Karpas-422 (cell line): ENCODE measurements around the gene HIP1. TPM values are rescaled to one million over a fixed set of nuclear protein-coding genes. Genes with fewer than 3 reads are reported as not detected.
"Not testable (repeated sequence)": the region's sequence is repeated elsewhere in the genome, so short reads cannot be mapped to it uniquely, and the experiment has no call there.

Experiments
- DNase-seq: peaks from one replicate; pipeline ENCODE4 v3.0.0-alpha.2; 2015
- H2AFZ ChIP-seq: fragments of 200-600 bp; sonication (generic); 2 replicates; pipeline ENCODE4 v1.6.1; 2014; ENCODE audit warnings: antibody characterized with exemption, low read length, mixed read lengths
- H3K27ac ChIP-seq: fragments of 200-600 bp; sonication (generic); 2 replicates; pipeline ENCODE4 v1.5.1; 2014; ENCODE audit warnings: mild to moderate bottlenecking, low read length, moderate library complexity
- H3K27me3 ChIP-seq: fragments of 200-600 bp; sonication (generic); 2 replicates; pipeline ENCODE4 v1.6.1; 2014; ENCODE audit warnings: low read length, mixed read lengths
- H3K36me3 ChIP-seq: fragments of 200-600 bp; sonication (generic); 2 replicates; pipeline ENCODE4 v1.6.1; 2014; ENCODE audit warnings: low read length, mixed read lengths; ENCODE audit not compliant: insufficient read depth
- H3K4me1 ChIP-seq: fragments of 200-600 bp; sonication (generic); 2 replicates; pipeline ENCODE4 v1.6.1; 2014; ENCODE audit warnings: mild to moderate bottlenecking, low read length, mixed read lengths
- H3K4me2 ChIP-seq: fragments of 200-600 bp; sonication (generic); 2 replicates; pipeline ENCODE4 v1.6.1; 2014; ENCODE audit warnings: low read length, low read depth, mild to moderate bottlenecking; ENCODE audit not compliant: poor library complexity, severe bottlenecking
- H3K4me3 ChIP-seq: fragments of 200-600 bp; sonication (generic); 2 replicates; pipeline ENCODE4 v1.5.1; 2014; ENCODE audit warnings: mild to moderate bottlenecking, antibody characterized with exemption, low read length, mixed read lengths
- H3K79me2 ChIP-seq: fragments of 200-600 bp; sonication (generic); 2 replicates; pipeline ENCODE4 v1.6.1; 2014; ENCODE audit warnings: mild to moderate bottlenecking, low read length, mixed read lengths
- H3K9ac ChIP-seq: fragments of 200-600 bp; sonication (generic); 2 replicates; pipeline ENCODE4 v1.6.0; 2014; ENCODE audit warnings: low read length
- H3K9me2 ChIP-seq: fragments of 200-600 bp; sonication (generic), shearing (Covaris generic); replicated peaks from 2 replicates; pipeline ENCODE4 v1.6.0; 2014; ENCODE audit warnings: mild to moderate bottlenecking, low read length, moderate library complexity; ENCODE audit not compliant: insufficient read depth
- H3K9me3 ChIP-seq: fragments of 300-700, 200-600 bp; sonication (generic); 2 replicates; pipeline ENCODE4 v1.6.1; 2014; ENCODE audit warnings: low read length, mixed read lengths
- H4K20me1 ChIP-seq: fragments of 200-600 bp; sonication (generic); 2 replicates; pipeline ENCODE4 v1.6.1; 2014; ENCODE audit warnings: mild to moderate bottlenecking, antibody characterized with exemption, low read length, low read depth; ENCODE audit not compliant: insufficient read depth
- total RNA-seq: library from RNA; depleted of rRNA; stranded (reverse); fragments of >200 nt; shearing (Covaris generic); gene quantifications from 2 replicates; pipeline ENCODE4 v1.2.3, GENCODE V29; 2014; ENCODE audit warnings: low replicate concordance

HIP1 gene
- total RNA-seq, 1 experiment from 2014 or later = 0.34 TPM

GRCh38 chr7:75772081-75773077, 33.6 kb upstream of the HIP1 start, which contains the start of gene CCL26:
CCL26 (minus strand) TSS chr7:75772211; CDS start chr7:75772176, 35 bp downstream.
- no peaks in the 10 kb centered on the region for H3K79me2 ChIP-seq
- no peak within 1 kb of the TSS for H3K9ac ChIP-seq
- no peak within 1 kb of the TSS for H3K4me2 ChIP-seq
- no peak within 1 kb of the TSS for H2AFZ ChIP-seq
- no peaks in the 10 kb centered on the region for H3K9me2 ChIP-seq
- no peaks in the 10 kb centered on the region for H3K9me3 ChIP-seq
- no peak for DNase-seq
- no peaks in the 10 kb centered on the region for H3K36me3 ChIP-seq
- no peaks in the 10 kb centered on the region for H4K20me1 ChIP-seq
- H3K27me3 ChIP-seq = no peaks in the 10 kb centered on the region
- no peak within 1 kb of the TSS for H3K27ac ChIP-seq
- H3K4me3 ChIP-seq = no peak within 1 kb of the TSS
- H3K4me1 ChIP-seq = no peaks in the 10 kb centered on the region

- no peak overlapping the region for H3K9ac ChIP-seq
- H3K9me3 ChIP-seq = no peaks in the 10 kb centered on the region
- H3K27ac ChIP-seq = no peak overlapping the region
- DNase-seq = no peak
- H3K4me3 ChIP-seq = no peak overlapping the region
- no peaks in the 10 kb centered on the region for H3K36me3 ChIP-seq
- H3K9me2 ChIP-seq = no peaks in the 10 kb centered on the region
- no peaks in the 10 kb centered on the region for H3K79me2 ChIP-seq
- no peaks in the 10 kb centered on the region for H3K4me1 ChIP-seq
- no peak overlapping the region for H3K4me2 ChIP-seq
- no peaks in the 10 kb centered on the region for H4K20me1 ChIP-seq
- H3K27me3 ChIP-seq = no peaks in the 10 kb centered on the region
- no peak overlapping the region for H2AFZ ChIP-seq
Measured at GRCh38 chr7:75771224-75771623, 32.5 kb upstream of the HIP1 start.

DNA sequence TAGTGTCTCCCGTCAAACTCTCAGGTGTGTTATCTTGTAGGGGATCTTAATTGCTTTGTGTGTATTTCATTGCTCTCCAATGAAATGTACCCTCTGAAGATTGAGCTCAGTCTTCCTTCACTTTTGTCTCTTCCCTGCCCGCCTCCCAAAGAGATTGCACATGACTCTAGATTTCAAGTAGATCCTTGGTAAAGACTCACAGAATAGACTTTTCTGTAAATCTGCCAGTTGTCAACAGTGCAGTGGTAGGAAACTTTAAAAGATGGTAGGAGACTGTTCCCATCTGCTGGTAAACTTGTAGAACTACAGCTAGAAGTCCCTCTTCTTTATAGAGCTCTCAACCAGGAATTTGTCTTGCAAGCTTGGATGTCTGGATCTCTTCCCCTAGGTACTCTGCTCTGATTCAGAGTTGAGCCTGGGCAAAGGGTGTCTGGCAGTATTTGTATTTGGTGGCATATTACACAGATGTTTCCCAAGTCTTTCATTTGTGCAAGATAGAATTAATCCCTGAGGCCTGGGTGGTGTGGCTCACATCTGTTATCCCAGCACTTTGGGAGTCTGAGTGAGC, 23.7 kb upstream of the HIP1 start:
- no peaks in the 10 kb centered on the region for H3K27me3 ChIP-seq
- no peak overlapping the region for H2AFZ ChIP-seq
- H3K4me1 ChIP-seq = no peaks in the 10 kb centered on the region
- no peaks in the 10 kb centered on the region for H3K36me3 ChIP-seq
- no peaks in the 10 kb centered on the region for H3K9me3 ChIP-seq
- no peak overlapping the region for H3K4me3 ChIP-seq
- H3K9ac ChIP-seq = no peak overlapping the region
- H3K4me2 ChIP-seq = no peak overlapping the region
- no peak overlapping the region for H3K27ac ChIP-seq
- H3K9me2 ChIP-seq = no peaks in the 10 kb centered on the region
- no peaks in the 10 kb centered on the region for H4K20me1 ChIP-seq
- peak; percentile 77 for DNase-seq
- H3K79me2 ChIP-seq = no peaks in the 10 kb centered on the region

DNA sequence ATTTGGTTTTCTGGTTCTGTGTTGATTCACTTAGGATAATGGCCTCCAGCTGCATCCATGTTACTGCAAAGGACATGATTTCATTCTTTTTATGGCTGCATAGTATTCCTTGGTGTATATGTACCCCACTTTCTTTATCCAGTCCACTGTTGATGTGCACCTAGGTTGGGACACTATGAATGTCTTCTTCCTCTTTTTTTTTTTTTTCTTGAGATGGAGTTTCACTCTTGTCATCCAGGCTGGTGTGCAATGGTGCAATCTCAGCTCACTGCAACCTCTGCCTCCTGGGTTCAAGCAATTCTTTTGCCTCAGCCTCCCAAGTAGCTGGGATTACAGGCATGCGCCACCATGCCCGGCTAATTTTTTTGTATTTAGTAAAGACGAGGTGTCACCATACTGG, 23.1 kb upstream of the HIP1 start:
- H3K9me2 ChIP-seq, H3K79me2 ChIP-seq, H3K9me3 ChIP-seq, DNase-seq, H2AFZ ChIP-seq, H3K4me3 ChIP-seq, H3K27ac ChIP-seq, H3K36me3 ChIP-seq, H3K4me1 ChIP-seq, H3K4me2 ChIP-seq, H3K9ac ChIP-seq, H3K27me3 ChIP-seq, H4K20me1 ChIP-seq: not testable (repeated sequence)

- Histone ChIP-seq H3K36me3 (no peaks in the 10 kb centered on the region), H3K9me2 (no peaks in the 10 kb centered on the region), H3K4me3 (no peak overlapping the region), H2AFZ (no peak overlapping the region), H4K20me1 (no peaks in the 10 kb centered on the region), H3K27ac (no peak overlapping the region), H3K4me1 (no peaks in the 10 kb centered on the region), H3K9me3 (no peaks in the 10 kb centered on the region), H3K9ac (no peak overlapping the region), H3K4me2 (no peak overlapping the region), H3K27me3 (no peaks in the 10 kb centered on the region), H3K79me2 (no peaks in the 10 kb centered on the region)
- DNase-seq = no peak
Measured at GRCh38 chr7:75758491-75758890, 19.8 kb upstream of the HIP1 start.

GRCh38 chr7:75757860-75758259, 19.1 kb upstream of the HIP1 start:
- Histone ChIP-seq H3K9me2 (no peaks in the 10 kb centered on the region), H3K4me1 (no peaks in the 10 kb centered on the region), H3K9ac (no peak overlapping the region), H3K9me3 (no peaks in the 10 kb centered on the region), H3K4me2 (no peak overlapping the region), H3K27ac (no peak overlapping the region), H3K27me3 (no peaks in the 10 kb centered on the region), H3K36me3 (no peaks in the 10 kb centered on the region), H2AFZ (no peak overlapping the region), H3K4me3 (no peak overlapping the region), H3K79me2 (no peaks in the 10 kb centered on the region), H4K20me1 (no peaks in the 10 kb centered on the region)
- no peak for DNase-seq

- Histone ChIP-seq H2AFZ (no peak overlapping the region), H3K27ac (no peak overlapping the region), H3K27me3 (no peaks in the 10 kb centered on the region), H3K9me3 (no peaks in the 10 kb centered on the region), H4K20me1 (no peaks in the 10 kb centered on the region), H3K4me1 (no peaks in the 10 kb centered on the region), H3K79me2 (no peaks in the 10 kb centered on the region), H3K9me2 (no peaks in the 10 kb centered on the region), H3K4me2 (no peak overlapping the region), H3K9ac (no peak overlapping the region), H3K4me3 (no peak overlapping the region), H3K36me3 (no peaks in the 10 kb centered on the region)
- DNase-seq = peak; percentile 74
Measured at GRCh38 chr7:75756991-75757676, 18.4 kb upstream of the HIP1 start.
